MCF 10A (cell line): ENCODE measurements around the gene AGGF1. TPM values are rescaled to one million over a fixed set of nuclear protein-coding genes. Genes with fewer than 3 reads are reported as not detected.

ENCODE experiments used
- BruUV-seq: library from RNA; stranded (reverse); fragments of 400-500 nt; replicated peaks from 2 replicates; lab custom pipeline; 2021; lab: Mats Ljungman, UMichigan
- CTCF ChIA-PET: fragments of 300-600 bp; sonication (Branson Sonifier 250); formaldehyde crosslinking; extraction: SDS; loops from one replicate; lab custom pipeline; 2021; ENCODE audit warnings: antibody characterized with exemption, inconsistent platforms; lab: Yijun Ruan, JAX
- POLR2A ChIA-PET: fragments of 300-600, 350-650 bp; sonication (Branson Sonifier 250); formaldehyde crosslinking; extraction: SDS; loops from one replicate; lab custom pipeline; 2020; ENCODE audit warnings: antibody characterized with exemption, inconsistent platforms; lab: Yijun Ruan, JAX
- DNase-seq: peaks from one replicate; pipeline ENCODE4 v3.0.0-alpha.2; 2018; ENCODE audit not compliant: unreplicated experiment
- H3K27ac Mint-ChIP-seq: one replicate; pipeline ENCODE4 v1.8.0; 2022; ENCODE audit warnings: mild to moderate bottlenecking, low read depth, mixed read lengths; ENCODE audit not compliant: unreplicated experiment
- H3K27me3 Mint-ChIP-seq: one replicate; pipeline ENCODE4 v1.8.0; 2022; ENCODE audit warnings: mixed read lengths; ENCODE audit not compliant: insufficient read depth, unreplicated experiment
- H3K36me3 Mint-ChIP-seq: one replicate; pipeline ENCODE4 v1.8.0; 2022; ENCODE audit warnings: mild to moderate bottlenecking, moderate library complexity, mixed read lengths; ENCODE audit not compliant: insufficient read depth, unreplicated experiment
- H3K4me1 Mint-ChIP-seq: one replicate; pipeline ENCODE4 v1.8.0; 2022; ENCODE audit warnings: mixed read lengths; ENCODE audit not compliant: insufficient read depth, unreplicated experiment
- H3K4me3 Mint-ChIP-seq: one replicate; pipeline ENCODE4 v1.8.0; 2022; ENCODE audit warnings: mild to moderate bottlenecking, moderate library complexity, mixed read lengths; ENCODE audit not compliant: unreplicated experiment
- H3K9me3 Mint-ChIP-seq: one replicate; pipeline ENCODE4 v1.8.0; 2022; ENCODE audit warnings: mixed read lengths; ENCODE audit not compliant: unreplicated experiment
- CTCF ChIP-seq: fragments of 200-600 bp; IDR thresholded peaks from one replicate; pipeline ENCODE4 v1.8.0; 2022; ENCODE audit warnings: antibody characterized with exemption, mild to moderate bottlenecking; ENCODE audit not compliant: unreplicated experiment
- intact Hi-C: fragments of 100-400 bp; cut with micrococcal nuclease; formaldehyde crosslinking; loops from 2 replicates; pipeline ENCODE4 v1.14.1; 2022
- total RNA-seq: library from RNA; stranded (reverse); gene quantifications from 2 replicates; pipeline ENCODE4 v1.2.3, GENCODE V29; 2022

The AGGF1 gene
- total RNA-seq, 1 experiment from 2014 or later, result 19.5 TPM

GRCh38 chr5:77087484-77088261 is 57.5 kb downstream of the AGGF1 start:
- Mint-ChIP-seq H3K4me3 (peak overlapping the region; percentile 86), H3K36me3 (peaks cover 12% of the 10 kb centered on the region), H3K4me1 (peaks cover 11% of the 10 kb centered on the region), H3K27me3 (no peaks in the 10 kb centered on the region), H3K27ac (peak overlapping the region; percentile 83), H3K9me3 (peaks cover 1% of the 10 kb centered on the region)
- CTCF ChIA-PET, result interaction anchor here (0.6 to 3.0 kb wide), 6 partner anchors 10 to 405 kb away, joined by 3 to 16 read pairs (median 5); partner anchors contain the start of gene WDR41
- DNase-seq, result no peak
- POLR2A ChIA-PET, result interaction anchor here (0.6 to 2.6 kb wide), 11 partner anchors 10 to 404 kb away, joined by 3 to 17 read pairs (median 4); partner anchors contain the start of genes F2RL1 and WDR41
- TF ChIP-seq CTCF, result no peak
- no TSS peak for BruUV-seq
- intact Hi-C loops, result loop anchor here (2.0 to 5.0 kb wide), 3 partner anchors 45 to 405 kb away; partner anchors contain the start of gene WDR41

- no peak overlapping the region for H3K4me3 Mint-ChIP-seq
- H3K4me1 Mint-ChIP-seq, result no peaks in the 10 kb centered on the region
- BruUV-seq, result no TSS peak
- no peaks in the 10 kb centered on the region for H3K27me3 Mint-ChIP-seq
- no peak overlapping the region for H3K27ac Mint-ChIP-seq
- H3K9me3 Mint-ChIP-seq, result no peaks in the 10 kb centered on the region
- ChIA-PET POLR2A (no interaction called here), CTCF (interaction anchor here (0.6 kb wide), 2 partner anchors 9 to 65 kb away, joined by 3 read pairs; no protein-coding TSS in a partner anchor)
- H3K36me3 Mint-ChIP-seq, result no peaks in the 10 kb centered on the region
- TF ChIP-seq CTCF, result no peak
- intact Hi-C loops, result no loop called here
- DNase-seq, result no peak
These were observed 65.0 kb downstream of the AGGF1 start for GRCh38 chr5:77095189-77095588.

GRCh38 chr5:77101298-77101697 is 71.1 kb downstream of the AGGF1 start:
- no peaks in the 10 kb centered on the region for H3K27me3 Mint-ChIP-seq
- BruUV-seq, result no TSS peak
- H3K4me3 Mint-ChIP-seq, result no peak overlapping the region
- peak; percentile 75 for DNase-seq
- H3K27ac Mint-ChIP-seq, result peak overlapping the region; percentile 3
- H3K9me3 Mint-ChIP-seq, result no peaks in the 10 kb centered on the region
- POLR2A ChIA-PET, result interaction anchor here (0.6 to 2.4 kb wide), 4 partner anchors 14 to 71 kb away, joined by 3 to 9 read pairs (median 5); partner anchors contain the start of genes AGGF1 and ZBED3
- H3K36me3 Mint-ChIP-seq, result no peaks in the 10 kb centered on the region
- H3K4me1 Mint-ChIP-seq, result peaks cover 7% of the 10 kb centered on the region
- CTCF ChIA-PET, result interaction anchor here (1.1 to 1.6 kb wide), 2 partner anchors 43 to 138 kb away, joined by 5 to 7 read pairs; no protein-coding TSS in a partner anchor
- intact Hi-C loops, result no loop called here
- TF ChIP-seq CTCF, result no peak

GRCh38 chr5:77102549-77102948 is 72.3 kb downstream of the AGGF1 start:
- DNase-seq, result no peak
- no TSS peak for BruUV-seq
- H3K4me1 Mint-ChIP-seq, result peaks cover 7% of the 10 kb centered on the region
- ChIA-PET CTCF (interaction anchor here (1.1 kb wide), 1 partner anchor 137 kb away, joined by 5 read pairs; no protein-coding TSS in a partner anchor), POLR2A (interaction anchor here (2.4 kb wide), 1 partner anchor 16 kb away, joined by 7 read pairs; no protein-coding TSS in a partner anchor)
- no peak for TF ChIP-seq CTCF
- no peak overlapping the region for H3K27ac Mint-ChIP-seq
- H3K27me3 Mint-ChIP-seq, result no peaks in the 10 kb centered on the region
- no peak overlapping the region for H3K4me3 Mint-ChIP-seq
- H3K36me3 Mint-ChIP-seq, result no peaks in the 10 kb centered on the region
- H3K9me3 Mint-ChIP-seq, result no peaks in the 10 kb centered on the region
- intact Hi-C loops, result no loop called here
